ENCODE results near the gene FITM1.
A peak's percentile ranks its signal among the peaks of the same experiment; 100 is the strongest.

Gene FITM1

GRCh38 chr14:24165785-24166184, 35.3 kb downstream of the FITM1 start:
- TF ChIP-seq CTCF (IDR thresholded peaks at IDR 0.05; ENCODE audit: low read depth, low read length), result no peak

GRCh38 chr14:24167469-24168114, 37.1 kb downstream of the FITM1 start:
- no peak for TF ChIP-seq CTCF (IDR thresholded peaks at IDR 0.05; ENCODE audit: low read depth, low read length)
- Histone ChIP-seq H3K4me1 (no peaks in the 10 kb centered on the region), H3K9me3 (no peaks in the 10 kb centered on the region), H3K4me3 (ENCODE audit: low read depth, low read length) (no peak overlapping the region), H3K36me3 (no peaks in the 10 kb centered on the region), H3K27me3 (no peaks in the 10 kb centered on the region)
- no peak for DNase-seq

More at GRCh38 chr14:24165785-24166184, 35.3 kb downstream of the FITM1 start:
- Histone ChIP-seq H3K4me3 (ENCODE audit: low read depth, low read length) (no peak overlapping the region), H3K9me3 (no peaks in the 10 kb centered on the region), H3K36me3 (no peaks in the 10 kb centered on the region), H3K27me3 (no peaks in the 10 kb centered on the region), H3K4me1 (peaks cover 6% of the 10 kb centered on the region)
- no peak for DNase-seq

- H3K36me3 ChIP-seq, result no peaks in the 10 kb centered on the region; the same call in none of the 2 replicates
- H3K4me3 ChIP-seq (ENCODE audit: low read depth, low read length), result peak within 1 kb of the TSS; percentile 62
- DNase-seq, result peak; percentile 94
These were observed 41.2 kb downstream of the FITM1 start, which contains the start of gene REC8 for GRCh38 chr14:24171422-24172260. REC8 (plus strand) TSS chr14:24172080; CDS start chr14:24172553, 473 bp downstream.

GRCh38 chr14:24172261-24172860, 41.9 kb downstream of the FITM1 start:
- Histone ChIP-seq H3K27me3 (no peaks in the 10 kb centered on the region), H3K36me3 (peaks cover 4% of the 10 kb centered on the region), H3K4me1 (no peaks in the 10 kb centered on the region), H3K4me3 (ENCODE audit: low read depth, low read length) (peak overlapping the region; percentile 62), H3K9me3 (no peaks in the 10 kb centered on the region)
- TF ChIP-seq CTCF (IDR thresholded peaks at IDR 0.05; ENCODE audit: low read depth, low read length), result no peak
- no peak for DNase-seq

More at GRCh38 chr14:24171422-24172260, 41.2 kb downstream of the FITM1 start, which contains the start of gene REC8:
- Histone ChIP-seq H3K9me3 (no peaks in the 10 kb centered on the region), H3K27me3 (no peaks in the 10 kb centered on the region), H3K4me1 (no peaks in the 10 kb centered on the region)
- TF ChIP-seq CTCF (IDR thresholded peaks at IDR 0.05; ENCODE audit: low read depth, low read length), result no peak

- H3K4me1 ChIP-seq, result no peaks in the 10 kb centered on the region
- peaks cover 4% of the 10 kb centered on the region for H3K36me3 ChIP-seq
- no peak overlapping the region for H3K4me3 ChIP-seq (ENCODE audit: low read depth, low read length)
- no peak for TF ChIP-seq CTCF (IDR thresholded peaks at IDR 0.05; ENCODE audit: low read depth, low read length)
- H3K9me3 ChIP-seq, result no peaks in the 10 kb centered on the region
- no peak for DNase-seq
- no peaks in the 10 kb centered on the region for H3K27me3 ChIP-seq
These were observed 42.4 kb downstream of the FITM1 start for GRCh38 chr14:24172871-24173281.

Data from BE2C (cell line).